GM10266 (cell line): Measurements from ENCODE around the gene SCN5A.

Experiments
- DNase-seq: peaks from one replicate; pipeline ENCODE4 v3.0.0; 2012; ENCODE audit errors: extremely low spot score
- TF ChIP-seq, protein P1 (sequence below): IDR thresholded peaks from 2 replicates; pipeline ENCODE4 v1.5.1; 2012; ENCODE audit warnings: mild to moderate bottlenecking, low read depth; ENCODE audit not compliant: control insufficient read depth, insufficient read depth; ENCODE audit errors: missing control alignments

Gene SCN5A

DNA sequence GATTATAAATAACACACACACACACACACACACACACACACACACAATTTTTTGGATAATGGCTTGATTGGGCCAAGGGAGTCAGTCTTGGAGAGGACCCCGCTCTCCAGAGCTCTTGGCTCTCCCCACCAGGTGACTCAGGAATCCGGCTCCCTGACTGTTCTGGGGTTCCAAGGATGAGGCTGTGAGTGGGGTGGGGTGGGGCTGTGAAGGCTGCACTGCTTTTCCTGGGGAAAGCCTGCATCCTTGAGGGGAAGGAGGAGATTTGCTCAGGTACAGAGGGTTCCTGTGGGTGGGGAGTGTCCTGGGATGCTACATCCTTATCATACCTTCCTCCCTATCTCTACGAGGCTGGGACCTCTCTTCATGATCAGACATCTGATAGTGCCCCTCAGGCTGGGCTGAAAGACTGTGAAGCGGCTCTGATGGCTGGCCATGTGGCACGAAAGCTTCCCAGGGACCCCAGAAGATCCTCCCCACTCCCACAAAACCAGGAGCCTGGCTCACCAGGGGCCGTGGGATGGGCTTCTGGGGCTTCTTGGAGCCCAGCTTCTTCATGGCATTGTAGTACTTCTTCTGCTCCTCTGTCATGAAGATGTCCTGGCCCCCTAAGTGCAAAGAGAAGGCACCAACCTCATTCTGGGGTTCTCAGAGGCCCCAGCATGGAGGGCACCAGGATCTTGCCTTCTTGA lies 94.2 kb downstream of the SCN5A start:
- TF ChIP-seq, protein P1, sequence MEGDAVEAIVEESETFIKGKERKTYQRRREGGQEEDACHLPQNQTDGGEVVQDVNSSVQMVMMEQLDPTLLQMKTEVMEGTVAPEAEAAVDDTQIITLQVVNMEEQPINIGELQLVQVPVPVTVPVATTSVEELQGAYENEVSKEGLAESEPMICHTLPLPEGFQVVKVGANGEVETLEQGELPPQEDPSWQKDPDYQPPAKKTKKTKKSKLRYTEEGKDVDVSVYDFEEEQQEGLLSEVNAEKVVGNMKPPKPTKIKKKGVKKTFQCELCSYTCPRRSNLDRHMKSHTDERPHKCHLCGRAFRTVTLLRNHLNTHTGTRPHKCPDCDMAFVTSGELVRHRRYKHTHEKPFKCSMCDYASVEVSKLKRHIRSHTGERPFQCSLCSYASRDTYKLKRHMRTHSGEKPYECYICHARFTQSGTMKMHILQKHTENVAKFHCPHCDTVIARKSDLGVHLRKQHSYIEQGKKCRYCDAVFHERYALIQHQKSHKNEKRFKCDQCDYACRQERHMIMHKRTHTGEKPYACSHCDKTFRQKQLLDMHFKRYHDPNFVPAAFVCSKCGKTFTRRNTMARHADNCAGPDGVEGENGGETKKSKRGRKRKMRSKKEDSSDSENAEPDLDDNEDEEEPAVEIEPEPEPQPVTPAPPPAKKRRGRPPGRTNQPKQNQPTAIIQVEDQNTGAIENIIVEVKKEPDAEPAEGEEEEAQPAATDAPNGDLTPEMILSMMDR, result no peak
- no peak for DNase-seq

DNA sequence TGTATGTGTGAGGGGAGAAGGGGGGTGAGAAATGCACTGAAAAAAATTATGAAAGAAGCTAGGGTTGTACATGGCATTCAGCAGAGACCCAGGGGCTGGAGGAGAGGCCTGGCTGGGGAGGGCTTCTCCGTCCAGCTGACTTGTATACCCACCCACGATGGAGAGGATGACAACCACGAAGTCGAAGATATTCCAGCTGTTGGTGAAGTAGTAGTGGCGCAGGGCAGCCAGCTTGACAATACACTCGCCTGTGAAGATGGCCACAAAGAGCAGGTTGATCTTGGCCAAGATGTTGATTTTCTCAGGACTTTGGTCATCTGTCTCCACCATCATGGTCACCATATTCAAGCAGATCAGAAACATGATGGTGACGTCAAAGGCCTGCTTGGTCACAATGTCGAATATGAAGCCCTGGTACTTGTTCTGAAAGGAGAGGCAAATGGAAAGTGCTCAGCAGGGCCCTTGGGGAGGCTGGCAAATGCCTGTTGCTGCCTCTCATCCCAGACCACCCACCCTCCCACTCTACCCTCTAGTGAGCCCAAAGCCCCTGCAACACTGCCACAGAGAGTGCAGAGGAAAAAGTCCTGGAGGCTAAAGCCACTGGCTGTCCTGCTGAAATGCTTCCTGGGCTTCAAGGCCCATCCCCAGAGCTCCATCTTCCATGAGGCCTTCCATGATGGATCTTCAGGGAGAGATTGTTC lies 95.2 kb downstream of the SCN5A start:
- TF ChIP-seq, protein P1, result no peak

DNA sequence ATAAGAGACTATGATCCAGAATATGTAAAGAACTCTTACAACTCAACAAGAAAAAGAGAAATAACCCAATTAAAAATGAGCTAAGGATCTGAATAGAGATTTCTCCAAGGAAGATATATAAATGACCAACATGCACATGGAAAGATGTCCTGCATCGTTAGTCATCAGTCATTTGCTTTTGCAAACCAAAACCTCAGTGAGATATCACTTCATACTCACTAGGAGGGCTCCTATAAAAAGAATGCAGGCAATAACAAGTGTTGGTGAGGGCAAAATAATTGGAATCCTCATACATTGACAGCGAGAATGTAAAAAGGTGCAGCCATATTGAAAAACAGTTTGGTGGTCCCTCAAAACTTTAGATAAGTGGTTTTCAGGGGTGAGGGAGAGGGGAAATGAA lies 96.4 kb downstream of the SCN5A start:
- TF ChIP-seq, protein P1, result no peak

More for the DNA sequence above, 95.2 kb downstream of the SCN5A start:
- DNase-seq, result no peak

DNA sequence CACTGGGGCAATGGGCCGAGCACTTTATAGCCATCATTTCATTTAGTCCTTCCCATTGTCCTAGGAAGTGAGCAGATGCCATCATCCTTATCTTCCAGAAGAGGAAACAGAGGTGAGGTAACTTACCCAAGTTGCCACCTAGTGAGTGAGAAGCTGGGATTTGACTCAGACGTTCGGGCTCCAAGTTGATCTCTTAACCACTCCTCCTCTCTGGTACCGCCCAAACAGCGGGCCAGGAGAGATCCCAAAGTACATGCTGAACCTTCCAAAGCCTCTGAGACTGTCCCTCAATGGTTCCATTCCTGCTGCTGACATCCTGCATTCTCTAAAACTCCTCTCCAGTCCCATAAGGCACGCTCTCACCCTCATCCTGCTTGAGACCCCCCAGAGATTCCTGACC lies 97.1 kb downstream of the SCN5A start:
- no peak for DNase-seq
- TF ChIP-seq, protein P1, result no peak

More for the DNA sequence above, 96.4 kb downstream of the SCN5A start:
- no peak for DNase-seq

DNA sequence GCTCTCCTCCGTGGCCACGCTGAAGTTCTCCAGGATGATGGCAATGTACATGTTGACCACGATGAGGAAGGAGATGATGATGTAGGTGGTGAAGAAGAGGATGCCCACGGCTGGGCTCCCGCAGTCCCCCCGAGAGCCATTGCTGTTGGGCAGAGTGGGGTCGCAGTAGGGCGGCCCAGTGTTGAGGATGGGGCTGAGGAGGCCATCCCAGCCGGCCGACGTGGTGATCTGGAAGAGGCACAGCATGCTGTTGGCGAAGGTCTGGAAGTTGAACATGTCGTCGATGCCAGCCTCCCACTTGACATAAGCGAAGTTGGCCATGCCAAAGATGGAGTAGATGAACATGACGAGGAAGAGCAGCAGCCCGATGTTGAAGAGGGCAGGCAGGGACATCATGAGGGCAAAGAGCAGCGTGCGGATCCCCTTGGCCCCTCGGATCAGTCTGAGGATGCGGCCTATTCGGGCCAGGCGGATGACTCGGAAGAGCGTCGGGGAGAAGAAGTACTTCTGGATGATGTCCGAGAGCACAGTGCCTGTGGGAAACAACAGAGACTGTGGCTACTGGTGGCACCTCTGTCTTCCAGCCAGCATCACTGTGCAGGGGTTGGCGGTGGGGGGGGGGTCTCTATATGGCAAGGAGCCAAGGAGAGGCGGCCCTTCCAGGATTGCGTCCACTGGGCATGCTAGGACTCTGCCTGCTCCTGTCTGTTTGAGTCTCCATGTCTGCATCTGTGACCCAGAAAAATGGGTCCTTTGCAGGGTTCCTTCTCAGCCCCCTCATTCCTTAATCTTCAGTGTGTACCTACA lies 98.3 kb downstream of the SCN5A start:
- DNase-seq, result no peak
- TF ChIP-seq, protein P1, result no peak

DNA sequence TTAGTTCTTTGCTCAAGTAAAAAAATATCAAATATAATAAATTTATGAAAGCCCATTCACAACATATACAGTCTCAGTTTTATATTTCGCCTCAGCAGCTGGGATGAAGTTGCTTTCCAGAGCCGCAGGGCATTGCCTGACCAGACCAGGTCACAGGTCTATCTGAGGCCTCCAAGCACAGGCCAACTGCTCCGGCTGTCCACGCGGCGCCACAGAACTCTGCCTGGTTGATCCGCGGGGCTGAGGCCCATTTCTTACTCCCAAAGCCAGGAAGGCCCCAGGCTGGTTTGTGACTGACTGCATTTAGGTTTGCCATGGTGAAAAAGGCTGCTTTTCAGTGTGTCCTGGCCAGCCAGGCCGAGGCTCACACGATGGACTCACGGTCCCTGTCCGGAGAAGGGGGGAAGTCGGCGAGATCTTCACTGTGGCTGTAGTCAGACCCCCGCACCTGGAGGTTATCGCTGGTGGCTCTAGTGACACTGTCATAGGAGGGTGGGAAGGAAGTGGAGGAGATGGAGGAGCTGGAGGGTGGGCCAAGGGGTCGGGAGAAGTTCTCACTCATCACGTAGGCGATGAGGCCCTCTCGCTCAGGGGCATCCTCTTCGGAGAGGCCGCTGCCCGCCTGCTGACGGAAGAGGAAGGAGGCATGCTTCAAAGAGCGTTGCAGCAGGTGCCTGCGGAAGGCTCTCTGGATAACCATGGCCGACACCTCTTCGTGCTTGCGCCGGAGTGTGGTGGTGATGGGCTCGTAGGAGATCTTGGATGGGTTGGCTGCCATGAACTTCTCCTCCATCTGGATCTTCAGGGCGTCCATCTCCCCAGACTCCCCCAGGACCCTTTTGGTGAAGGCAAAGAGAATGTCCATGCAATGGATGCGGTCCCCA lies 99.3 kb downstream of the SCN5A start:
- no peak for DNase-seq
- TF ChIP-seq, protein P1, result no peak
